GM18861 (cell line): ENCODE measurements around the gene KEL.

Experiments
- ATAC-seq: cut with Tn5 transposase; IDR thresholded peaks from one replicate; pipeline ENCODE4 v1.9.1; 2021; ENCODE audit not compliant: unreplicated experiment

Gene KEL

DNA sequence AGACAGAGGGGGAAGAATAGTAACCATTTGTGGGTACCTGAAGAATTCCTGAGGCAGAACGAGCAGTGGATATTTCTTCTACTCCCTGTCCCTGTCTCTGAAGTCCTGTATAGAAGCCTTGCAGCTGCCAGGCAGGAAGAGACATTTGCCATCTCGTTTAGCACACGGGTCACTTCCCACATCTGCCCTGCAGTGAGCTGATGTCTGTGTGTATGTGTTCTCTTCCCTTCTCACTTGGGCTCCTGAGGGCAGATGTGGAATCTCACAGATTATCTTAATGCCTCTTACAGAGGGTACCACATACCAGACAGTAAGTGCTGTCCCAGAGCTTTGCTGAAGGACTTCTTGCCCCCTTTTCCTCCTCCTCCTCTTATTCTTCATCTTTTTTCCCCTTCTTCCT is 62.5 kb downstream of the KEL start:
- no peak for ATAC-seq

- ATAC-seq = no peak
These were observed 63.6 kb downstream of the KEL start for GRCh38 chr7:142898377-142899170.

GRCh38 chr7:142897691-142898090 is 64.5 kb downstream of the KEL start:
- ATAC-seq = no peak

DNA sequence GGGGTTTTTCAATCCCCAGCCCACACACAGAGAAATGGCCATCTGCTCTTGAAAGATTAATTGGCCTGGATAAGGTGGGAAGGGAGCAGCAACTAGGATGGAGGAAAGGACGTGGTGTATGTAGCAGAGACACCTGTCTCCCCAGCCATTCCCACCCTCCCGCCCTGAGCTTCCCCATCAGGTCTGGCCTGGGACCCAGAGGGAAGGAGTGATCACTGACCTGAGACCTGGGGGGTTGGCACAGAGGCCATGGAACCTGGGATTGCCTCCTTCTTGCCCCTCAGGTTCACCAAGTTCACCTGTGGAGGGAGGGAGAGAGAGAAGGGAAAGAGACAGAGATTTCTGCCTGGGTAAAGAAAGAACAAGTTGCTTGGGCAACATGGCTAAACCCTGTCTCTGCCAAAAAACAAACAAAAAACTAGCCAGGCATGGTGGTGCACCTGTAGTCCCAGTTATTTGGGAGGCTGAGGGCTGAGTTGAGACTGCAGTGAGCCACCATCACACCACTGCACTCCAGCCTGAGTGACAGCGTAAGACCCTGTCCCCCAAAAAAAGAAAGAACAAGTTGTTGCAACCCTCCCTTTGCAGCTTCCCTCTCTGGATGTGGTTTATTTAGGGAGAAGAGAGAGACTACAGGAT is 65.3 kb downstream of the KEL start:
- no peak for ATAC-seq

DNA sequence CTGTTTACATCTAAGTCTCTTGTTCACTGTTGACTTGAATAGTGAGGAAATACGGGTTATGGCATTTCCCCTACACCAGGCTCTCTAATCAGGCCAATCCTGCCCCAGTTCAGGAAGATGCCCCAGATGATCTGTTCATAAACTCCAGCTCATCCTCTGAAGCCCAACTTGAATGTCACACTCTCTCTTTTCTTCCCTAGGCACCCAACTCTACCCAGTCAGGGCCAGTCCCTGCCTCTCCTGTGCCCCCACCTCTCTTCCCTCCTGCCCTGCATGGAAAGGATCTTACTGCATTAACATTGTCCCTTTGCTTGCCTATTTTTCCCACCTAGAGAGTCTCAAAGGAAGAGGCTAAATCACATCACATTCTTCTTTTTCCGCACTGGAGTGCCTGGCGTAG is 66.0 kb downstream of the KEL start:
- ATAC-seq = no peak

DNA sequence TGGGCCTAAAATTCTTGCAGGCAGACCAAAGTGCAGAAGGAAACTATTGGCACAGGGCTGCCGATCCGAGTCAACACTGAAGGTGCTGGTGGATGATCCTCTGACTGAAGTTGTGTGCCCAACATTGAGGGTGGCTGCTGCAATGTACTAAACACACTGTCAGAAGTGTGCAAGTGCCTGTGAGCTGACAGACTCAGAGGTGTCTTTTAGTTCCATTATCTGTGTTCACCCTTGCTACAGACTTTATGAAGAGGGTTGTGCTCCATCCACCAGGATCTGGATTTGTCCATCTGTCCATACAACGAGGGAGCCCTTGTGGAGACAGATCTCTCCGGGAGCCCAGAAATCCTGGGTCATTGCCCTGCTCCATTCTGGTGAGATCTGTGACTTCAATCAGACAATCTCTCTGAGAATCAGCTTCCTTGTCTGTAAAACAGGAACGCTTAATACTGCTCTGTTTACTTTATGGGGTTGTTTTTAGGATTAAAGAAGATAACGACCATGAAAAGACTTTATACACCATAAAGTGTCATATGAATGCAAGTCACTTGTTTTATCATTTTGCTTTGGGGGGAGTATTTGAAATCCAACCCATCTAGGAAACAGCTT is 67.1 kb downstream of the KEL start:
- ATAC-seq = no peak

DNA sequence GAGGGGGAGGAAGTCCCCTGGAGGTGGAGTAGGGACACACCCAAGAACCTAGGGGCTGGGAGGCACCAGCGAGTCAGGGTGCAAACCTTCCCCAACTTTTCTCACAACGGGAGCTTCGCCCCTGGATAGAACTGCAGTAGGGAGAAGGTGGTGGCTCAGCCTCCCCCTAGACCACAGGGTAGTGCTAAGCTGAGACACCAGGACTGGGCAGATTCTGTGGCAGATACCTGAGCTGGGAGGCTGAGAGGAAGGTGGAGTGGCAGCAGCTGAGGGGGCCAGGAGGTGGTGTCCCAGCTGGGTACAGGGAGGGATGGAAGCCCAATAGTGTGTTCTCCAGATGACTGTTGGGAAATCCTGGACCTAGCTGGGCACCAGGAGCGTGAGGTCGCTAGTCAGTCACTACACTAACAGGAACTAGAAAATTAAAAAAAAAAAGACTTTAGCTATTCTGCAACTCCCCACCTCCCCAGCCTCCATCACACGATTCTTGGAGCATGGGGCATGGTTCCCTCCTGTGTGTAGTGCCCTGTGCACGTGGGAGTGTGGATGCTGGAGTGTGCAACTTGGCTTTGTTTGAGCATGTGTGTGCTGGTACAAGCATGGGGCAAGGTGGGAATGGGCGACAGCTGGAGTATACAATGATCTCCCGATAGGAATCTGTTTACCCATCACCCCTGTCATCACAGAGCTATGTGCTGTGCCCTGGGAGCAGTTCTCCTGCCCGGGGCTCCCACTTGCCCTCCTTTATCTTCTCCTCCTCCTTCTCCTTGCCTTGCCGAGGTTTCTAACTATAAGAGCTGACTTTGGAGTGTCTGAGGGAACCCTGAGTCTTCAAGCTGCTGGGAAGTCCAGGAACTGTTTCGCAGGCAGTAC is 67.8 kb downstream of the KEL start:
- ATAC-seq = no peak

DNA sequence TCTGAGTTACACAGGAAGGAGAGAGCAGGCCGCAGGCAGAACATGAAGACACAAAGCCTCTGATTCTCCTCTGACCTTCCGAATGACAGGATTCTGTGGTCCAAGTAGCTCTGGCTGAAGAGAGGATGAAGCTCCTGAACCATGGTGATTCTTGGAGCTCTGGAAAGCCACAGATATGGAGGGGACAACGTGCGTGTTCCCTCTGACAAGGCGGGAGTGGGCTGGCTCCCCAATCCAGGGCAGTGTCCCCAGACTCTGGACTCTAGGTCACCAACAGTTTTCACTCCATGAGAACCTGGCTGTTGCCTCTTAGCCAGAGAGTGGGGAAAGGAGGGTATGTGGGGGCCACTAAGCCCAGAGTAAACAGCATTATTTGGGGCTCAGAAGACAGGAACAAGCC is 69.2 kb downstream of the KEL start:
- ATAC-seq = no peak

DNA sequence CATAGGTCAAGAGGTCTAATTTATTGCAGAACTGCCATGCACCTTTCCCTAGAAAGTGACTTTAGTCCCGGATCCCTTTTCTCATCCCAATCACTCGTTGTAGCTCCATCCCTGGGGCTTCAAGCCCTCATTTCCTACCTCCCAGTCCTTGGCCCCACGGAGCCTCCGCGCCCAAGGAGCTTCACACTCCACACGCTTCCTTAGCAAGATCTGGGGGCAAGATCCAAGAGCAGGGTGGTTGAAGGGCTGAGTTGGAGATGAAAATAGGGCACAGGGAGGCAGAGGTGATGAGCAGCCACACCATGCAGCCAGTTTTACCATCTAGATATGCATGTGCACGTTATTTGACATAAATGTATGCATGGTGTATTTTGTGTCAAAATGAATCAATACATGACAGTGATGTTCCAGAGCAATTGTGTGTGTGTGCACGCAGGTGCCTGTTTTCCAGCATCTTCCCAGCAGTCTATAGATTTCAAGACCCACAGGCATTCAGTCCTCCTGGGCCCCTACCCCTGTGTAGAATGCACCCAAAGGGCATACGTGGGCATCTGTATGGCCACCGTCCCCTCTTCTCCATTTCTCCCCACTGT is 70.6 kb downstream of the KEL start:
- ATAC-seq = no peak
